Psoas muscle (tissue), 8 donors: ENCODE measurements around the gene CCDC60. TPM values are rescaled to one million over a fixed set of nuclear protein-coding genes. Genes with fewer than 3 reads are reported as not detected.

ENCODE experiments used
- ATAC-seq, 4 donors: fragments of 200-7000 bp; cut with Tn5 transposase; one replicate each; pipeline ENCODE4 v1.9.1; 2020; ENCODE audit warnings: moderate library complexity in 3 of 4, mild to moderate bottlenecking in 2 of 4
- DNase-seq, 2 donors: peaks; one replicate each; pipeline ENCODE4 v3.0.0-alpha.2; 2020
- H3K27ac ChIP-seq: fragments of 200-600 bp; one replicate; pipeline ENCODE4 v1.8.0; 2022
- H3K27me3 ChIP-seq, 3 donors: fragments of 200-600 bp in 1 of 3; one replicate each; pipeline versions ENCODE4 v1.6.1 to v1.8.0; 2013 to 2022; ENCODE audit warnings: low read length in 2 of 3, mild to moderate bottlenecking in 2 of 3, moderate library complexity in 1 of 3; ENCODE audit not compliant: insufficient read depth in 3 of 3
- H3K36me3 ChIP-seq, 2 donors: fragments of 200-600 bp in 1 of 2; one replicate each; pipeline versions ENCODE4 v1.6.1 to v1.8.0; 2013 to 2022; ENCODE audit warnings: low read depth in 1 of 2, mild to moderate bottlenecking in 1 of 2, moderate library complexity in 1 of 2; ENCODE audit not compliant: insufficient read depth in 1 of 2
- H3K4me1 ChIP-seq: fragments of 200-600 bp; one replicate; pipeline ENCODE4 v1.8.0; 2022
- H3K4me3 ChIP-seq: fragments of 200-600 bp; one replicate; pipeline ENCODE4 v1.8.0; 2022; ENCODE audit warnings: mild to moderate bottlenecking
- H3K9me3 ChIP-seq: fragments of 200-600 bp; one replicate; pipeline ENCODE4 v1.8.0; 2022
- WGBS, 3 donors: extraction: QIAGEN DNeasy Blood & Tissue Kit; methylation state at CpG; one replicate each; pipeline versions ENCODE4 v1.1.6 to v1.1.7; 2013; 5-methylcytosine and 5-hydroxymethylcytosine counted together
- intact Hi-C, 2 donors: fragments of 100-400 bp; cut with DNase I; formaldehyde crosslinking; loops; one replicate each; pipeline versions ENCODE4 v1.11.0 to v1.14.2; 2022
- polyA plus RNA-seq, 3 donors: library from polyadenylated mRNA; stranded (reverse); fragments of 200-250 nt; gene quantifications; one replicate each; pipeline ENCODE4 v1.2.3, GENCODE V29; 2013
- total RNA-seq, 4 donors: library from RNA; stranded (reverse); fragmentation: NEBNext Ultra II Directional in 2 of 4; extraction: Animal tissue kit (Norgen Biotek cat#: 25700) in 2 of 4; gene quantifications; one replicate each; pipeline versions ENCODE4 v1.2.1 to v1.2.4, GENCODE V29; 2021 to 2023
- TF ChIP-seq, protein P1 (sequence below): fragments of 200-600 bp; IDR thresholded peaks from one replicate; pipeline ENCODE4 v1.8.0; 2022; ENCODE audit warnings: antibody characterized with exemption
- donor health status: healthy with polysubstance abuse.
- donor health status: DM: no; HTN: no; CAD: no; lungs with moderate emphysema.
- donor health status: Bipolar disorder and iron deficiency.
- donor health status: healthy.
- donor health status: DM: yes; HTN: yes; CAD: no.
- donor health status: DM: no; HTN: no; CAD: no.
- donor health status: DM: no; HTN: no; CAD: no.
- donor health status: DM: yes; HTN: yes; CAD: no.

The CCDC60 gene
- total and polyA plus RNA-seq, 7 donors, result not detected

DNA sequence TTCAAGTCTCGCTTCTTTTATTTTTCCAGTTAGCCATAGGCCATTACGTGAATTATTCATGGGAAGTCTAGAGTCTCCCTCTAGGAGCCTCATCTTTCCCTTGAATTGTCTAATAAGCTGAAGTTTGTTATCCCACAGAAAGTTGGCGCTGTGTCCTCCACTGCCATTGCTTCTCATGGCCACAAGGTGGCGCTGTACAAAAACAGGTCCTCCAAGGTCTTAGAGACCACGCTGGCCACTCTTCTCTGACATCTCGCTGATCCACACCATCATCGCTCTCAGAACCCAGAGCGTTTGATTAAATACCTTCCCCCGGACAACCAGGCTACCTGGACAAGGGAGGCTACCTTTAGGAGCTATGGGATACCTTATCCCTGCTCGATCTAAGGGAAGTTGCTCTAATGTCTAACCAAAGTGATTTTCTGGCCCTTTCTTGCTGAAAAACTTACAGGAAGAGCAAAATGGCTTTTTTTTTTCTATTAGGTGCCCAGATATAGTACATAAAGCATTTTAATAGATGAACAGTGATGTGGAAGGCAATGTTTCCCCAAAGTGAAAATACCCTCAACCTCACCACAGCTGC is 110.0 kb downstream of the CCDC60 start:
- ATAC-seq (peak; percentile 48 to 82 (median 61)), DNase-seq (peak; percentile 21 to 59)
- H3K27me3 ChIP-seq, result peaks cover 0 to 2% (median 0%) of the 10 kb centered on the region in 3 donors
- H3K4me3 ChIP-seq, result no peak overlapping the region
- H3K9me3 ChIP-seq, result no peaks in the 10 kb centered on the region
- no peaks in the 10 kb centered on the region for H3K36me3 ChIP-seq
- TF ChIP-seq, protein P1, sequence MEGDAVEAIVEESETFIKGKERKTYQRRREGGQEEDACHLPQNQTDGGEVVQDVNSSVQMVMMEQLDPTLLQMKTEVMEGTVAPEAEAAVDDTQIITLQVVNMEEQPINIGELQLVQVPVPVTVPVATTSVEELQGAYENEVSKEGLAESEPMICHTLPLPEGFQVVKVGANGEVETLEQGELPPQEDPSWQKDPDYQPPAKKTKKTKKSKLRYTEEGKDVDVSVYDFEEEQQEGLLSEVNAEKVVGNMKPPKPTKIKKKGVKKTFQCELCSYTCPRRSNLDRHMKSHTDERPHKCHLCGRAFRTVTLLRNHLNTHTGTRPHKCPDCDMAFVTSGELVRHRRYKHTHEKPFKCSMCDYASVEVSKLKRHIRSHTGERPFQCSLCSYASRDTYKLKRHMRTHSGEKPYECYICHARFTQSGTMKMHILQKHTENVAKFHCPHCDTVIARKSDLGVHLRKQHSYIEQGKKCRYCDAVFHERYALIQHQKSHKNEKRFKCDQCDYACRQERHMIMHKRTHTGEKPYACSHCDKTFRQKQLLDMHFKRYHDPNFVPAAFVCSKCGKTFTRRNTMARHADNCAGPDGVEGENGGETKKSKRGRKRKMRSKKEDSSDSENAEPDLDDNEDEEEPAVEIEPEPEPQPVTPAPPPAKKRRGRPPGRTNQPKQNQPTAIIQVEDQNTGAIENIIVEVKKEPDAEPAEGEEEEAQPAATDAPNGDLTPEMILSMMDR, result peak; percentile 92
- intact Hi-C loops, result loop anchor here (2.0 to 5.0 kb wide), 5 partner anchors 98 to 223 kb away; partner anchors contain the start of gene PRKAB1 (in 1 of the 2)
- H3K4me1 ChIP-seq, result no peaks in the 10 kb centered on the region
- no peak overlapping the region for H3K27ac ChIP-seq
- 23 to 27% (median 25%) methylated on average over 10 of the region's 10 CpGs for WGBS, 3 donors

DNA sequence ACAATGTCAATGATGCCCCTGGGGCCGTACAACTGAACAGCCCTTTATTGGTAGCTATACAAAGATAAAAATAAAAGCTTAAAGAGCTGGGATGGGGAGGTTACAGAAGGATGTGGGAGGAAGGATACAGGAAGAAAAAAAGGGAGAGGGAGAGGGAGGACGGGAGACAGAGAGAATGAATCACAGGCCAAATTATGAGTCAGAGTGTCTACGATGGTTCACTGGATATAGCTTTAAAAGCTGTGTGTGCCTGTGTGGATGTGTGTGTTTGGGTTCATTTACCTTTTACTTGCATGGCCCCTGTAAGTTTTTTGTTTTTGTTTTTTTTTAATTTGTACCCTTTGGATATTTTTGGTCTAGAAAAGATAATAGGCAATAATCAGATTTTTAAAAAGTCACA is 111.9 kb downstream of the CCDC60 start:
- TF ChIP-seq, protein P1, result no peak
- H3K4me3 ChIP-seq, result no peak overlapping the region
- WGBS, 3 donors, result 44 to 60% (median 52%) methylated on average over 3 of the region's 3 CpGs
- H3K9me3 ChIP-seq, result no peaks in the 10 kb centered on the region
- H3K27ac ChIP-seq, result no peak overlapping the region
- ATAC-seq (no peak), DNase-seq (no peak)
- no peaks in the 10 kb centered on the region for H3K27me3 ChIP-seq
- no peaks in the 10 kb centered on the region for H3K4me1 ChIP-seq
- no peaks in the 10 kb centered on the region for H3K36me3 ChIP-seq
- intact Hi-C loops, result loop anchor here in 1 of 2 donors (5.0 kb wide), 2 partner anchors 201 to 216 kb away; no protein-coding TSS in a partner anchor

DNA sequence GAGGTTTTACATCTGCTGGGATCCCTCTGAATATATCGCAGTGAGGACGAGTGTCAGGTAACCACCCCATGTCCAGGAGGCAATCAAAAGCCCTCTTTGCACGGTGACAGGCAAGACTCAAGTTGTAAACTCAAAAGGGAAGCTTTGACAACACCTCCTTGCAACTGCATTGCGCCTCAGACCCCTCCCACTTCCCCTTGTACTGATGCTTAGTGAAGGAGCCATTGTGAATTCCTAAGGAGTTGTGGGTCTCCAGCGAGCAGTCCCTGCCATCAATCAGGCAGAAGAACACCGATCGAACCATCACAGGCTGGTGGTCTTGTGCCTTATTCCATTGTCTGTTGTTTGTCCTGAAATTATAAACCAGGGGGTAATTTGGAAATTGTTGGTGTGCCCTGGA is 112.6 kb downstream of the CCDC60 start:
- Histone ChIP-seq H3K9me3 (no peaks in the 10 kb centered on the region), H3K36me3 (no peaks in the 10 kb centered on the region), H3K27me3 (no peaks in the 10 kb centered on the region), H3K4me1 (no peaks in the 10 kb centered on the region), H3K4me3 (no peak overlapping the region), H3K27ac (no peak overlapping the region)
- DNase-seq (no peak), ATAC-seq (no peak)
- 37 to 42% (median 39%) methylated on average over 7 of the region's 7 CpGs for WGBS, 3 donors
- TF ChIP-seq, protein P1, result no peak
- intact Hi-C loops, result loop anchor here in 1 of 2 donors (5.0 kb wide), 2 partner anchors 200 to 215 kb away; no protein-coding TSS in a partner anchor

DNA sequence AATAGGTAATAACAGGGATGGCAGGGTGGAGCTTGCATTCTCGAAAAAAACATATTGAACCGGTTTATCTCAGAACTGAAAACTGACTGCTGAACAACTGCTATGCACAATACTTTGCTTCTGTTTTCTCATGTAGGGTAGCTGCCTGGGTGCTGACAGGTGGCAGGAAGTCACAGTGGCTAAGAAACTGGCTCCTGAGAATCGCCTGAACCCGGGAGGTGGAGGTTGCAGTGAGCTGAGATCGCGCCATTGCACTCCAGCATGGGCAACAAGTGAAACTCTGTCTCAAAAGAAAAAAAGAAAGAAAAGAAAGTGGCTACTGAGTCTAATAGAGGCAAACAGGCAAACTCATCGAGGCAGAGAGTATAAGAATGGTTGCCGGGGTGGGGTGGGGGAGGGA is 113.1 kb downstream of the CCDC60 start:
- DNase-seq, result no peak
- Histone ChIP-seq H3K9me3 (no peaks in the 10 kb centered on the region), H3K4me1 (no peaks in the 10 kb centered on the region), H3K4me3 (no peak overlapping the region), H3K36me3 (no peaks in the 10 kb centered on the region), H3K27me3 (no peaks in the 10 kb centered on the region), H3K27ac (no peak overlapping the region)
- TF ChIP-seq, protein P1, result no peak
- WGBS, 3 donors, result 64 to 81% (median 77%) methylated on average over 8 of the region's 8 CpGs
- intact Hi-C loops, result loop anchor here in 1 of 2 donors (5.0 kb wide), 2 partner anchors 200 to 215 kb away; no protein-coding TSS in a partner anchor
- ATAC-seq, result no peak
